T47D (cell line): Measurements from ENCODE around the gene TRAK1.

Source experiments
- DNase-seq, 2 experiments: peaks; one replicate each; pipeline versions ENCODE4 v3.0.0 to v3.0.0-alpha.2; 2011 to 2012; ENCODE audit warnings: low read depth in 1 of 2, low spot score in 1 of 2
- JUND ChIP-seq: IDR thresholded peaks from 2 replicates; pipeline ENCODE4 v1.6.1; 2012; ENCODE audit warnings: low read depth
- in situ Hi-C: cut with HindIII; loops from 2 replicates; pipeline ENCODE4 v1.10.0; 2016; ENCODE audit warnings: low sequenced_read_pairs, low pct_unique_long_range_greater_than_20kb

Gene TRAK1

DNA sequence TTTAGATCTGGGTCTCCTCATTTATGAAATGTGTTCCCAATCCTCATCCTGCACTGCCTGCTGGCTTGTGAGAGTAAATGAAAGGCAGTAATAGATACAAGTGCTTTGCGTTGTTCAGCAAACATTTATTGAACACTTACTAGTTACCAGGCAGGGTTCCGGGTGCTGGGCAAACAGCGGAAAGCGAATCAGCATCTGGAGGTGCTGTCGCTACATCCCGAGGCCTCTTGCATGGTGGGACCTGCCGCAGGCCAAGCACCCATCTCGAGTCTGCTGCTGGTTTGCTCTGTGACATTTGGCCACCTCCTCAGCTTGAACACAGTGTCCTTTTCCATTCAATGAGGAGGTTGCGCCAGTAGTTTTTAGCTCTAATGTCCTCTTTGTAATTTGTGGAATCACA, 24.8 kb downstream of the TRAK1 start:
- no peak for TF ChIP-seq JUND
- in situ Hi-C loops = no loop called here
- DNase-seq = no peak

DNA sequence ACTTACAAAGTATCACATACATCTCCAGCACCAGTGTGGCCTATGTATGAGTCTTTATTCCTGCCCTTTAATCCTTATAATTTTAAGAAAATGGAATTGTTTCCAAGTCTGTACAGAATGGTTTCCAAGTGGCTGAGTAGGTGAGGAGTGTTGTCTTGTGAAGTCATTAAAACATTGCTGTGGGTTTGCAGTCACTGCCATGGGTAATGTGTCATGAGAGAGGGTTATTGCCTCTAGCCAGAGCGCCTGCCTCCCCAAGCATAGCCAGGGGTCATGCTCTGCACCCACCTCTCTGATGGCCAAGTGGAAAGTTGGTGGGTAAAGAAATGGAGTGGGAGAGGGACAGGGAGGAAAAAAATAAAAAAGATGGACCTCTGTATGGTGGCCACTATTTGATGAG, 25.3 kb downstream of the TRAK1 start:
- in situ Hi-C loops = no loop called here
- no peak for DNase-seq
- no peak for TF ChIP-seq JUND

DNA sequence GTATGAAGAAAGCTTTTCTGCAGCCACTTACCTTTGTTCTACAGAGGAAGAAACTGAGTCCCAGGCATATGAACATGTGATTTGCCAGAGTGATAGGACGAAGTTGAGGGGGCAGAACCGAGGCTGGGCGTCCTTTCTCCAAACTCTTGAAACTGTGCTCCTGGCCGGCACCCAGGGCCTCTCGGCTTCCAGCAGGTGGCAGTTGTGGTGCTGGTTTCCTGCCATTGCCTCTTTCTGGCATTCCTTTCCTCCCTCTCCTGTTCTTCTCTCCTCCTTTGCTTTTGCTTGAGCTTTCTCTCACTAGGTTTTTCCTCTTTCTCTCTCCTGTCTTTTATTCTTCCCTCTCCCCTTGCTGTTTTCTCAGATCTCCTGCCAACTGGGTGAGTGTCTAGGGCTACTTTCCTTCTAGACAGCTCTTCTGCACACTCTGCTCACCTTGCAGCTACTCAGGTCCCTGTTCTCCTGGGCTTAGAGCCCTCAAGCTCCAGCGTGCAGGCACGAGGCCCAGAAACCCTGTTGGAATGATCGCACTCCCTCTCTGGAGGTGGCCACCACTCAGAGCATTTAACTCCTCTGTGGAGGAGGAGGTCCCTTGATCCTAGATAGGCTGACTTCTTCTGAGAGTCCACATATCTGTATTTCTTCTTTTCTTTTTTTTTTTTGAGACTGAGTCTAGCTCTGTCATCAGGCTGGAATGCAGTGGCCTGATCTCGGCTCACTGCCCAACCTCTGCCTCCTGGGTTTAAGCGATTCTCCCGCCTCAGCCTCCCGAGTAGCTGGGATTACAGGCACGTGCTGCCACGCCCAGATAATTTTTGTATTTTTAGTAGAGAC, 26.2 kb downstream of the TRAK1 start:
- DNase-seq = peak; percentile 65 to 73
- in situ Hi-C loops = no loop called here
- no peak for TF ChIP-seq JUND

DNA sequence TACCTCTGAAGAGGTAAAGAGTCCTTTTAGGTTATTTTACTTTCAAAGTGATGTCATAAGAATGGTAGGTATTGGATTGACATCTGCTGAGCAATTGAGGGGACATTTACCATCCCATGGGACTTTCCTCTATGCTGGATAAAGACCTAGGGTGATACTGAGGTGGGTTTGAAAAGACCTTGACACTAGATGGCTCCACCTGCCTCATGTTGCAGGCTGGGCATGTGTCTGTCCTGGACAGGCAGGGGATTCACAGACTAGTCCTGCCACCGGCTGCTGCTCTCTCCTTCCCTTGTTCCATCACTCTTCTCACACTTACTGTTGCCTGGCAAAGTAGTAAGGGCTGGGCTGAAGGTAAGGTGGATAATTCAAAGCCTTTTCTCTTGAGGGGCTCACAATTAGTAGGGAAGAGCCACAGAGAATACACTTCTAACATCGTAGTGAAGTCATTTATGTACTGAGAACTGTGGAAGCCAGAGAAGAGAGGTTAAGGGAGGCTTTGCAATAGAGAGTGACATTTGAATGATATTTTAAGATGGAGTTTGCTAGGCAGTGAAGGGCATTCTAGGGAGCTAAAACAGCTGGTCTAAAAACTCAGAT, 27.7 kb downstream of the TRAK1 start:
- no peak for TF ChIP-seq JUND
- in situ Hi-C loops = no loop called here
- peak; percentile 79 to 85 for DNase-seq

DNA sequence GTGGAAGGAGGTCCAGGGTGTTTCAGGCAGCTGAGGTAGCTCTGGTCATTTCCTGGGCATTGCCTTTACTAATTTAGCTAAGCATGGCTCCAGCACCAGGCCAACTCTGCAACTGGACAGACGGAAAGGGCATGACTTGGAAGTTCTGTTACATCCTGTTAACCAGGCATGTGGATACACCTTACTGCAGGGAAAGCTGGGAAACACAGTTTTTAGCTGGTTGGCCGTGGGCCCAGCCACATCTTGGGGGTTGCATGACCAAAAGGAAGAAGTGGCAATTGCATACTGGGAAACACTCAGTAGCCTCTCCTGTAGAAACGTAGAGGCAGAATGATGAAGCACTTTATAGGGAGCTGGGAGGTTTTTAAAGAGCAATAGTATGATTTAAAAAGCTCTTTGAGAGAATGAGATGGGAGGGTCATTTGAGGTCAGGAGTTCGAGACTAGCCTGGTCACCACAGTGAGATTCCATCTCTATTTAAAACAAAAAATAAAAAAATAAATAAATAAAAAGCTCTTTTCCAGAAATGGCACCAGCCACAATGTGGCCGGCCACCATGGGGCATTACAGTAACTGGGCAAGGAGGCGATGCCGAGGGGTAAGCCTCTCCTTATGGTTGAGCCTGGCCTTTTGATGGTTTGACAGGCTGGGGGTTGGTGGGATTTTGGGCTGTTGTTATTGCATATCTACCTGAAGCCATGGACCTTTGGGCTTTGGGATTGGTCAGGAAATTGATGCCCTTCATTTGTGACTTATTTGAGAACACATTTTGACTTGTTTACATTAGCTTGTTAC, 28.6 kb downstream of the TRAK1 start:
- TF ChIP-seq JUND = no peak
- in situ Hi-C loops = no loop called here
- no peak for DNase-seq

DNA sequence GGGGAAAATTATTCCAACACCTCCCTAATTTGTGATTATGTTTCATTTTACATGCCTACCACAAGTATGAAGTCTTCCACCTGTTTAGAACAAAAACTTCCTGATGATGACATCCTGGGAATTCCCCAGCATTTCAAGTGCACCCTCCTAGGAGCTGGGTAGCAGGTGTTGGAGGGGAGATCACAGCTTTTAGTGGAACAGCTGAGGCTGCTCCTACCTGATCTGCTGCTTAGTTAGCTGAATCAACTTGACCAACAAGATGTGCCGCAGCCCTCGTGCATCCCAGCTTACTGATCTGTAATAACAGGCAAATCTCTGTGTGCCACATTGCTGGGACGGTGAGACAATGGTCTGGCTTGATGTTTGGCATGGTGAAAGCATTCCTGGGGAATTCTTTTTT, 29.7 kb downstream of the TRAK1 start:
- in situ Hi-C loops = no loop called here
- no peak for DNase-seq
- TF ChIP-seq JUND = no peak

DNA sequence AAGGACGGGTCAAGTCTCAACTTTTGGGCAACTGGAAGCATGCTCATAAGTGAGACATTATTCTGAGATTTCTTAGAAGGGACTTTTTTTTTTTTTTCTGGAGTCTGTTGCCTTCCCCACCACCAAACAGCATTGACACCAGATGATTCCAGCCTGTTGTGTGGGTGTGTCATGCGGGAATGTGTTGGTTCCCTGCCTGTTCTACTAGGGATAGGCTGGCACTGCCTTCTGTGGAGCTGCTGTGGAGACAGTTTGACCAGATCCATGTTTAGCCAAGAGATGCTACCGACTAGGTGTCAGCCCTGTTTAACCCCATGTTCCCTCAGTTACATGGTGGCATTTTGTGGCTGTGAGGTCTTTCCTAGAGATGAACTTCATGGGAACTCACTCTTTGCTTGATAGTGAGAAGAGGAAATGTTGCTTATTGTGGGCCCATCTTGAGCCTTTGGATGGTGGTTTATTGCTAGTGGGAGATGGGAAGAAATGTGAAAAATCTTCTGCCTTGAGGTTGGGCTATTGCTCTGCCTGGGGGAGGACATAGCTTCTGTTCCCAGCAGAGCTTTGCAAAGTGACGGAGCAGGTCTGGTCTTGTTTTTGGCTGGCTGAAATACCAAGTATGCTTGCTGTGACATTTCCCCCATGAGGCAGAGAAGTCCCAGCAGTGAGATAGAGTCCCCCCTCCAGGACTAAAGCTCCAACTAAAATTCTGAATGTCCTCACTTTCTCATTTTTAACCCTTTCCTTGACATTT, 31.3 kb downstream of the TRAK1 start:
- in situ Hi-C loops = no loop called here
- TF ChIP-seq JUND = no peak
- DNase-seq = peak; percentile 23 to 72

DNA sequence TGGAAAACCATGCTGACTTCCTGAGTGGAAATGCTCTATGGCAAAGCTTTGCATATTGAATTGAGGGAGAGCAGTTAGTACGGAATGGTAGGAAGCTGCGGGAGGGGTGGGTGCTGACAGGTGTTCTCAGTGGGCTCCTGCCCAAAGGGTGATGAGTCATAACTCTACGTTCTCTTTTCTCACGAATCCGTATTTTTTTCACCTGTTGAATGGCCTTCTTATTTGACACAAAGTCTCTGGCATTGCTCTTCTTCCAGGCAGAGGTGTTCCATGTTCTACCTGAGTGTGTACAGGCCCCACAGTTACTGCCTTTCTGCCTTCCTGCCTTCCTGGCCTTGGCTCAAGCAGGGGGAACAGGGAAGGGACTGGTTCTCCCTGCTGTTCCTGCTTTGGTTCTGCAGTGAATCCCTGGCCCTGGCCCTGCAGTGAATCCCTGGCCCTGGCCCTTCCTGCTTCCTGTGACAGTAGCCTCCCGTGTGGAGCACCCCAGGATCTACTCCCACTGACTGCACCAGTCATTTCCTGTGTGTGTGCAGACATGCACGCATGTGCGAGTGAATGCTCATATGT, 31.9 kb downstream of the TRAK1 start:
- in situ Hi-C loops = no loop called here
- no peak for TF ChIP-seq JUND
- peak in 1 of 2 experiments; percentile 57 for DNase-seq

DNA sequence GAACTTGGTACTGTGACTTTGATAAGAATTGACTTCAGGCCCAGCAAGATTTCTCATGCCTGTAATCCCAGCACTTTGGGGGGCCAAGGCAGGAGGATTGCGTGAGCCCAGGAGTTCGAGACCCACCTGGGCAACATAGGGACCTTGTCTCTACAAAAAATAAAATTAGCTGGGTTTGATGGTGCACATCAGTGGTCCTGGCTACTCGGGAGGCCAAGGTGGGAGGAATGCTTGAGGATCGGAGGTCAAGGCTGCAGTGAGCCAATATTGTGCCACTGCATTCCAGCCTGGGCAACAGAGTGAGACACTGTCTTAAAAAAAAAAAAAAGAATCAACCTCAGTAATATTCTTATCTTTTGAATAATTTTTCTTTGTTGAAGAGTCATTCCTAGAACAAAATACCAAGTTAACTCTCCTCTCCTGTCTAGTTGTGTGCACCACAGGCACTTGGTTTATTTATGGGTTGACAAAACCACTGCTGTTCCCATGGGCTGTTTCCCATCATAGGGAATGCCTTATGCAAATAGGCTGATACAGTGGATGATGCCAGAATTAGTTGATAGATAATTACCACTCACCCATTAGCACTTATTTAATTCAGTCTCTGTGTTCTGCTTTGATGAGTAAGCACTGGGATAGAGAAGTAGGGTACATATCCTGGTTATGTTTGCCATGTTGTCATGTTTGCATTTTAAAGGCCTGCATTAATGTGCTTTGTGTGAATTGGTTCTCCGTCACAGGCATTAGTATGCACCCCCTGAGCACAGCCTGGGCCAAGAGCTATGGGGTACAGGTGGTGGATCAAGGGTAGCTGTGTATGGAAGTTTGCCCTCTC, 32.9 kb downstream of the TRAK1 start:
- in situ Hi-C loops = no loop called here
- no peak for DNase-seq
- TF ChIP-seq JUND = no peak

DNA sequence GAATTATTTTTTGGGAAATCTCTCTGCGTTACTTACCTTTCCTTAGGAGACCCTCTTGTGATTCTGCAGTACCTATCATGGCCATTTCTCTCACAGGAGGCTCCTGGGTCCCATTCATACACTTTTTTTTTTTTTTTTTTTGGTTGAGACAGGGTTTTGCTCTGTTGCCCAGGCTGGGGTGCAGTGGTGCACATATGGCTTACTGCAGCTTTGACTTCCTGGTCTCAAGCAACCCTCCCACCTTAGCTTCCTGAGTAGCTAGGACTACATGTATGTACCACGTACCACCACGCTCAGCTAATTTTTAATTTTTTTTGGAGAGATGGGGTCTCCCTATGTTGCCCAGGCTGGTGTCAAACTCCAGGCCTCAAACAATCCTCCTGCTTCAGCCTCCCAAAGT, 36.1 kb downstream of the TRAK1 start:
- no peak for DNase-seq
- in situ Hi-C loops = no loop called here
- no peak for TF ChIP-seq JUND

DNA sequence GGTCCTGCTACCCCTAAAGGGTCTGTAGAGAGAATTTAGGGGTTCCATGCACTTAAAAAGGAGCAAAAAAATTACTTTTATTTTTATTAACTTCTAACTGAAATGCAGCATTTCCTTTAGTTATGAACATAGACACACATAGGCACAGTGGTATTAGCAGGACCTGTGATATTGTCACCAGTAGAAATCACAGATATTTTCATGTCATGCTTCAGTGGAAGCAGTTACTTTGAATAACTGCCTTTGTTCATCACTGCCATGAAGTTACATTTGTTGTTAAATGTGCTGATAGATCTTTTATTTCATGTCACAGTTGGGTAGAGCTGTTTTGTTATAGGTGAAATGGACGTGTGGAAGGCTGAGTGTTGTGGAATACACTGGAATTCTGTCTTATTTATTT, 37.4 kb downstream of the TRAK1 start:
- in situ Hi-C loops = no loop called here
- no peak for TF ChIP-seq JUND
- no peak for DNase-seq
